Effector memory CD4-positive, alpha-beta T cell (primary cell): ENCODE measurements around the gene ABLIM2.
A peak's percentile ranks its signal among the peaks of the same experiment; 100 is the strongest.

Source experiments
- DNase-seq, 3 donors: peaks; one replicate each; pipeline ENCODE4 v3.0.0-alpha.2; 2020
- H3K27ac ChIP-seq: 2 replicates; pipeline ENCODE4 v1.7.0; 2013; ENCODE audit warnings: mild to moderate bottlenecking, low read length, moderate library complexity; ENCODE audit not compliant: insufficient read depth, poor library complexity, severe bottlenecking
- H3K27me3 ChIP-seq: replicated peaks from 2 replicates; pipeline ENCODE4 v1.7.0; 2013; ENCODE audit warnings: mild to moderate bottlenecking, low read length; ENCODE audit not compliant: insufficient read depth, control insufficient read depth, poor library complexity, severe bottlenecking
- H3K36me3 ChIP-seq: 2 replicates; pipeline ENCODE4 v1.7.0; 2013; ENCODE audit warnings: mild to moderate bottlenecking, low read length, moderate library complexity; ENCODE audit not compliant: control insufficient read depth, insufficient read depth
- H3K4me1 ChIP-seq: 2 replicates; pipeline ENCODE4 v1.7.0; 2013; ENCODE audit warnings: low read length, mild to moderate bottlenecking; ENCODE audit not compliant: control insufficient read depth, insufficient read depth, poor library complexity, severe bottlenecking
- H3K4me3 ChIP-seq: 2 replicates; pipeline ENCODE4 v1.7.0; 2013; ENCODE audit warnings: low read length, low read depth, mild to moderate bottlenecking; ENCODE audit not compliant: insufficient read depth, poor library complexity, severe bottlenecking
- H3K9me3 ChIP-seq: 2 replicates; pipeline ENCODE4 v1.7.0; 2013; ENCODE audit warnings: mild to moderate bottlenecking, low read length, moderate library complexity; ENCODE audit not compliant: control insufficient read depth

ABLIM2 gene

DNA sequence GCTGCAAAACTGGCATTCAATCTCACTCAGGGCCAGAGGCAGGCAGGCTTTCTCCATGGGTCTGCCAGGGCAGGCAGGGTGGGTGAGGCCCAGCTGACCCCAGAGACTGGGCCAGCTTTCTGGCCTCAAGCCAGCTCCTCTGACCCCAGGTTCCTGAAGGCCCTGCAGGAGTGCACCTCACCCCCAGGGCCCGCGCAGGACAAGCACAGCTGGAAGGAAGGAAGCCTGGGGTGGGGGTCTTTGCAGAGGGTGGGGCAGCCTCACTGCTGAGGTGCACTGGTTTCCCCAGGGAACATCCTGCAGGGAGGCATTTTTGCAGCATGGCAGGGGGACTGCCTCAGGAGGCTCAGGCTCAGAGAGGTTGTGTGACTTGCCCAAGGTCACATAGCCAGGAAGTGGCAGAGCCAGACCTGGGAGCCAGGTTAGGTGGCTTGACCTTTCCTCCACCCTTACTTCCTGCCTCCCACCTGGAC, 187.4 kb downstream of the ABLIM2 start:
- peaks cover 34% of the 10 kb centered on the region for H3K4me1 ChIP-seq
- peak overlapping the region; percentile 76 for H3K27ac ChIP-seq
- DNase-seq: no peak

DNA sequence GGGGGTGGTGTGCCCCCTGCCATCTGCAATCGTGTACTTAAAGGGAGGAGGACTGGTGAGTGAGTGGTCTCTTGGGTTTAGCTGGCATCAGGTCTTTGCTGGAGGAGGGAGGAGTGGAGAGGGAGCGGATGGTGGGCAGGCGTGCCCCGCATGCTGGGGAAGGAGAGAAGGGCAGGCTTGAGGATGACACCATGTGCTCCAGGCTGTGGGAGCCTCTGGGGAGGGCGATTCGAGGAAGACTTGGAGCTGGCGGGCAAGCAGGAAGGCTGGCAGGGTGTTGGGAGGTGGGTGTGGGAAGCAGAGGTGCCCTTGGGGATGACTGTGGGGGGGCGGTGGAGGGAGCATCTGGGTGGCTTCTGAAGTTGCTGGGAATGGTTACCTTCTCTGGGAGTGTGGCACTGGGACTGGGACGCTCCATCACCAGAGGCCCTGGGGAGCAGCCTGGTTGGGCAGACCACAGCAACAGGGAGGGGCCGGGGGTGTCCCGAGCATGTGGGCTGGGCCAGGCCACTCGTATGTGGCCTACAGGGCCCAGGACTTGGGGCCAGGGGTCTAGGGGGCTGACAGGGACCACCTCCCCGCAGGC, 188.2 kb downstream of the ABLIM2 start:
- no peaks in the 10 kb centered on the region for H3K27me3 ChIP-seq
- H3K27ac ChIP-seq: peak overlapping the region; percentile 76
- no peaks in the 10 kb centered on the region for H3K36me3 ChIP-seq
- peaks cover 34% of the 10 kb centered on the region for H3K4me1 ChIP-seq
- no peak for DNase-seq
- peak overlapping the region; percentile 61 for H3K4me3 ChIP-seq
- no peaks in the 10 kb centered on the region for H3K9me3 ChIP-seq

More for the DNA sequence above, 187.4 kb downstream of the ABLIM2 start:
- Histone ChIP-seq H3K9me3 (no peaks in the 10 kb centered on the region), H3K4me3 (peak overlapping the region; percentile 61), H3K36me3 (no peaks in the 10 kb centered on the region), H3K27me3 (no peaks in the 10 kb centered on the region)

DNA sequence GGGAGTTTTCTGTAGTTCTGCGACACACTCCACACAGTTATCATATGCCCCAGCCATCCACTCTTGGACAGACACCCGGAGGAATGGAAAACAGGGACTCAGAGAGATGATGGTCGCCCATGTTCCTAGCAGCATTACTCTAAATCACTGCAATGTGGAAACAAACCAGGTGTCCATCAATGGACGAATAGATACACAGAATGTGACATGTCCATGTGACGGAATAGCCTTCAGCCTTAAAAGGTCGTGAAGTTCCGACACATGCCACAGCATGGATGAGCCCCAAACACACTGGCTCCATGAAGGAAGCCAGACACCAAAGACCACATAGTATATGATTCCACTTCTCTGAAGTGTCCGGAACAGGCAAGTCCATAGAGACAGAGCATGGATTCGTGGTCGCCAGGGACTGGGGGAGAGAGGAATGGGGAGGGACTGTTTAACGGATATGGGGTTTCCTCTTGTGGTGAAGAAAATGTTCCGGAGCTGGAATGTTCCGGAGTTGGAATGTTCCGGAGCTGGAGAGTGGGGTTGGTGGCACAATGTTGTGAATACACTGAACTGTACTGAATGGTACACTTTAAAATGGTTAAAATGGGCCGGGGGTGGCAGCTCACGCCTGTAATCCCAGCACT, 190.2 kb downstream of the ABLIM2 start:
- Histone ChIP-seq H3K4me3 (no peak overlapping the region), H3K9me3 (no peaks in the 10 kb centered on the region), H3K27ac (no peak overlapping the region), H3K36me3 (no peaks in the 10 kb centered on the region), H3K4me1 (peaks cover 40% of the 10 kb centered on the region), H3K27me3 (no peaks in the 10 kb centered on the region)
- DNase-seq: no peak

DNA sequence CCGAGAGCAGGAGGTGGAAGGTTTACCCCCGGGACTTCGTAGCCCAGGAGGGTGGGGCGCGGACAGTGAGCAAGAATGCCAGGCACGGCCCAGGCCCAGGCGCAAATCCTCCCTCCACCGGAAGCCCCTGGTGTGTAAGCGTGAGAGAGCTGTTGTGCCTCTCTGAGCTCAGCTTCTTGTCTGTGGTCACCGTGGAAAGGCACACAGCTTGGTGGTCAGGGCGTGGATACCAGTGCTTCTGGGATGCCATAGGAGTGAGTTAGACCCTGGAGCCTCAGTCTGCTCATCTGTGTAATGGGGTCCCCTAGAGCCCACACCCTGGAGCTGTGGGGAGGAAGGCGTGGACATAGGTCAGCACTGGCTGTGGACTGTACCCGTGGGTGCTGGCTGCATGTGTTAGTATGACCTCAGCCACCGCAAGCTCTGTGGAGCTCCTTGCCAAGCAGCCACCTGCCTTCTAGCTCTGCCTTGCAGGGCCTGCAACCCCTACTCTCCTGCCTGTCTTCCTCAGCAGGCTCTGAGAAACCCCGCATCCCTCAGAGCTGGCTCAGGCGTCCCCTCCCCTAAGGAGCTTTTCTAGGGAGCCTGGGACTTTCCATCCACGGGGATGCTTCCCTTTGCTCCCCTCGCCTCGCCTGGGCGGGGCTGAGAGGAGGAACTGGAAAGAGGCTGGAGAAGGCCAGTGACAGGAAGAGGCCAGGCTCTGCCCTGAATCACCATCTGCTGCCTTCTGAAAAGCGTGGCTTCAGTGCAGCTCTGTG, 190.9 kb downstream of the ABLIM2 start:
- DNase-seq: no peak
- Histone ChIP-seq H3K27me3 (no peaks in the 10 kb centered on the region), H3K36me3 (no peaks in the 10 kb centered on the region), H3K27ac (no peak overlapping the region), H3K9me3 (no peaks in the 10 kb centered on the region), H3K4me1 (peaks cover 40% of the 10 kb centered on the region), H3K4me3 (no peak overlapping the region)

DNA sequence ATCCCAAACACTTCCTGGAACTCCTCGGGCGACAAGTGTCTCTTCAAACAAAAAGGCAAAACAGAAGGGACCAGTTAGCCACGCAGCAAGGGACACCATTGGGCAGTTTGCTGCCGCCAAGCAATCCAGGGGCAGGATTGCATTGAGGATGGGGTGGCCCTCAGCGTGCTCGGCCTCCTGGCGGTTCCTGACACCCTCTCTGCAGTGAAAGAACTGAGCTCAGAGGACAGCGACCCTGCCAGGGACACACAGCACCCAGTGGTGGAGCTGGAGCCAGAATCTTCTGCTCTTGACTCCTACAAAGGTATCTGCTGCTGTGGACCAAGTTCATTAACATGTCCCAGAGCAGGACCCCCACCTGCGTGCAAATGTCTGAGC, 191.6 kb downstream of the ABLIM2 start:
- no peaks in the 10 kb centered on the region for H3K27me3 ChIP-seq
- peaks cover 40% of the 10 kb centered on the region for H3K4me1 ChIP-seq
- H3K9me3 ChIP-seq: no peaks in the 10 kb centered on the region
- no peak for DNase-seq
- H3K27ac ChIP-seq: no peak overlapping the region
- H3K4me3 ChIP-seq: no peak overlapping the region
- no peaks in the 10 kb centered on the region for H3K36me3 ChIP-seq

DNA sequence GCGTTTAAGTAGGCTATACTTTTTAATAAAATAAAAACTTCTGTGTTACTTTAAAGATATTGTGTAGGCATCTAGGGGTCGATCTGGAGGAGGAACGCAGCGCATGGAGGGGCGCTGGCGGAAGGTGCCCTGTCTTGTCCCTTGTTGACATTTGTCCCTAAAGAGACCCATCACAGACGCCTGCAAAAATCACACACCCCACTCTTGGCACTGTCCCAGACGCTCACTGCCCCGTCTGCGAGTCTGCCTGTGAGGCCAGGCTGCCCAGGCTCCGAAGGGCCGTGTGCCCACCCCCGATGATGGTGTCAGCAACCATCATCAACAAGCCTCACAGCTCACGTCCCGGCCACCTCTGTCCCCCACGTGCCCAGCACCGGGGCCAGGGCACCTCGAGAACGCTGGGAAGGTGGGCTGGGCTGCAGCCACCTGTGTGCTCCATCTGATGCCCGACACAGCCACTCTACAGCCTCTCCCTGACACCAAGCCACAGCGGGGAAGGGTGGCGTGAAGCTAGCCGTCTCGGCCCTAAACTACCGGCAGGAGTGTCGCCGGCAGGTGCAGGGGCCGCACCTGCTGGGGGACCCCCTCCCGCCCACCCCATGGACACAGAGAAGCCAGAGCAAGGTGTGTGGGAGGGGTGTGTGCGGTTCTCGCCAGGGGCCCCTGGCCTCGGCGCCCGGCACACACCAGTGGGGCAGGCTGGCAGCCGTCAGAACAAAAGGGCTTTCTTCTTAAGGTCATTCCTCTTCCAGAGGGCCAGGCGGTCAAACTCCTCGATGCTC, 192.1 kb downstream of the ABLIM2 start:
- H3K4me3 ChIP-seq: no peak overlapping the region
- H3K36me3 ChIP-seq: no peaks in the 10 kb centered on the region
- peaks cover 37% of the 10 kb centered on the region for H3K4me1 ChIP-seq
- DNase-seq: no peak
- H3K27me3 ChIP-seq: no peaks in the 10 kb centered on the region
- no peaks in the 10 kb centered on the region for H3K9me3 ChIP-seq
- H3K27ac ChIP-seq: no peak overlapping the region

DNA sequence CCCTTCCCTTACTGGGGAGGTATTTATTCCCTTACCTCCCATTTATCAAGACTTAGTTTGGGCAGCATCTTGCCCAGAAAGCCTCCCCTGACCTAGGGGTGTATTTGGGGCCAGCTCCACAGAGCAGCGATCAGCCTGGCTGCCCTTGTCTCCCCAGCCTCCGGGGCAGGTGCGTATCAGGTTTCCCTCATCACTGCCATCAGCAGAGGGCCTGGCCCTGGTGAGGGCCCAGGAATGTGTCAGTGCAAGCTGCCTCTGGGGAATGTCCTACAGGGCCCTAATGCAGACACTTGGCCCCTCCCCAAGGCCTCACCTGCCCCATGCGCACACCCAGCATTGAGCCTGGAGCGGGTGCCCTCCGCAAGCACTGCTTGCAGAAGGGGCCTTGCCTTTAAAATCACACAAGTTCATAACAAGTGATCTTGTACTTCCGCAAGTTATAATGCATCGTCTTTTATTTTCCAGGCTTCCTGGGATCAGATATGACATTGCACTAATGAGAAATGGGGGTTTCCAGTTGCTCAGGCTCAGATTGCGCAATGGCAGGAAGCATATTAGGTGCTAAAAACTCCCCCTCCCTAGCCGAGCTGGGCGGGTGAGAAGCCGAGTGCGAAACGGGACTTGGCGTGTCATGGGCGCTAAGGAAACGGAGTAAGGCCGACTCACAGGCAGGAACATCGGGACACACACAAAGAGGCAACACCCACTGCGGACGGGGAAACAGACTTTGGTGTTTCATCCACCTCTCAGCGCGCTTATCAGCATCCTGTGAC, 193.5 kb downstream of the ABLIM2 start:
- no peaks in the 10 kb centered on the region for H3K36me3 ChIP-seq
- H3K27ac ChIP-seq: peak overlapping the region; percentile 33
- peaks cover 31% of the 10 kb centered on the region for H3K4me1 ChIP-seq
- no peak overlapping the region for H3K4me3 ChIP-seq
- H3K27me3 ChIP-seq: no peaks in the 10 kb centered on the region
- H3K9me3 ChIP-seq: no peaks in the 10 kb centered on the region
- peak; percentile 35 to 49 (median 39) for DNase-seq

DNA sequence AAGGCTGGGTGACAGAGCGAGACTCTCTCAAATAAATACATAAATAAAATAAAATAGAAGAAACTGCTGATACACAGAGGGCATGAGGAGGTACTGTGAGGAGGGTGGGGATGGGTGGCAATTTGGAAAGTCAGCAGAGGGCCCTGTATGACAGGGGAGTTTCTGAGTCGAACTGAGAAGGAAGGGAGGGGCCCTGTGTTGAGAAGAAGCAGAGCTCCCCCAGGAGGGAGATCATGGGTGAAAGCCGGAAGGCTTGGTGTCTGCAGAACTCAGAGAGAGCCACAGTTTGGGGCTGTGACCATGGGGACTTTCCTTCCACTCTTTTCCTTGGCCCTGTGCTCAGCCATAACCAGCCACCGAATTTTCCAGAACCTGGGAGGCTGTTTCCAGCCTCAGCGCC, 194.2 kb downstream of the ABLIM2 start:
- H3K4me3 ChIP-seq: no peak overlapping the region
- peak in 2 of 3 donors; percentile 13 to 20 for DNase-seq
- no peaks in the 10 kb centered on the region for H3K36me3 ChIP-seq
- peaks cover 25% of the 10 kb centered on the region for H3K4me1 ChIP-seq
- no peaks in the 10 kb centered on the region for H3K27me3 ChIP-seq
- no peaks in the 10 kb centered on the region for H3K9me3 ChIP-seq
- H3K27ac ChIP-seq: peak overlapping the region; percentile 33

DNA sequence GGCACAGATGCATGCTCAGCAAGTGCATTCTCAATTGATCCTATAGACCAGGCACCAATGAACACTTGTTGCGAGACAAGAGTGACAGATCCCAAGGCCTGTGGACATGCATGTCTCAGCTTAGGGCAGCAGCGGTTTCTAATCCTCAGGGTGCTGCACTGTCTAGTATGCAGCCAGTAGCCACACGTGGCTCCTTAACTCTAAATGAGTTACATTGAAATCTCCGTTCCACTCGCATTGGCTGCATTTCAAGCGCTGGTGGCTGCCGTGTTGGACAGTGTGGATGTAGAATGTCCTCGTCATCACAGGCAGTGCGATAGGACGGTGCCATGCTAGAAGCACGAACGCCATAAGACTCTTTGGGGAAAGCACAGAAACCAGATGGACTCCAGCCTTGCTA, 194.9 kb downstream of the ABLIM2 start:
- Histone ChIP-seq H3K27me3 (no peaks in the 10 kb centered on the region), H3K27ac (no peak overlapping the region), H3K36me3 (no peaks in the 10 kb centered on the region), H3K4me3 (no peak overlapping the region), H3K9me3 (no peaks in the 10 kb centered on the region), H3K4me1 (peaks cover 17% of the 10 kb centered on the region)
- no peak for DNase-seq
